SK-N-SH (cell line): ENCODE data around the gene PHPT1. TPM values are rescaled to one million over a fixed set of nuclear protein-coding genes. Genes with fewer than 3 reads are reported as not detected.

Source experiments
- CTCF ChIA-PET: fragments of 300-600, 350-600 bp; formaldehyde crosslinking; extraction: SDS; loops from one replicate; lab custom pipeline; 2021; lab: Yijun Ruan, JAX
- POLR2A ChIA-PET: fragments of 350-600 bp; sonication (Branson Sonifier 250); formaldehyde crosslinking; extraction: SDS; loops from one replicate; lab custom pipeline; 2020; ENCODE audit warnings: antibody characterized with exemption, inconsistent platforms; lab: Yijun Ruan, JAX
- DNase-seq: peaks from one replicate; pipeline ENCODE4 v3.0.0; 2012
- H2AFZ ChIP-seq: fragments of 200-600 bp; sonication (generic); 2 replicates; pipeline ENCODE4 v1.8.1; 2016; ENCODE audit warnings: antibody characterized with exemption, mild to moderate bottlenecking, low read depth
- H3F3A ChIP-seq: fragments of 200-600 bp; sonication (generic); replicated peaks from 2 replicates; pipeline ENCODE3; 2016; ENCODE audit warnings: antibody characterized with exemption, mild to moderate bottlenecking; ENCODE audit not compliant: insufficient read depth
- H3K27ac ChIP-seq, 2 experiments: fragments of 200-500 bp in 1 of 2; fragments of 200-600 bp in 1 of 2; sonication (Bioruptor generic) in 1 of 2; sonication (generic), shearing (Covaris generic) in 1 of 2; 2 replicates each; pipeline versions ENCODE4 v1.5.1 to v1.6.1; 2014 to 2016; ENCODE audit warnings: low read depth in 2 of 2, inconsistent platforms in 1 of 2, low read length in 1 of 2, mild to moderate bottlenecking in 1 of 2, mixed read lengths in 1 of 2
- H3K27me3 ChIP-seq: fragments of 200-600 bp; sonication (generic), shearing (Covaris generic); 2 replicates; pipeline ENCODE4 v1.6.1; 2016; ENCODE audit warnings: mixed run types; ENCODE audit not compliant: insufficient read depth
- H3K36me3 ChIP-seq, 2 experiments: fragments of 200-500 bp in 1 of 2; fragments of 200-600 bp in 1 of 2; sonication (Bioruptor generic) in 1 of 2; sonication (generic) in 1 of 2; replicated peaks in 1 of 2; 2 replicates each; pipeline versions ENCODE3 to v1.5.1; 2014 to 2016; ENCODE audit warnings: low read length in 1 of 2, mild to moderate bottlenecking in 1 of 2; ENCODE audit not compliant: insufficient read depth in 2 of 2, control insufficient read depth in 1 of 2
- H3K4me1 ChIP-seq, 2 experiments: fragments of 200-500 bp in 1 of 2; fragments of 200-600 bp in 1 of 2; sonication (Bioruptor generic) in 1 of 2; sonication (generic), shearing (Covaris generic) in 1 of 2; 2 replicates each; pipeline versions ENCODE4 v1.5.1 to v1.6.1; 2014 to 2016; ENCODE audit warnings: low read depth in 1 of 2, low read length in 1 of 2, mixed run types in 1 of 2; ENCODE audit not compliant: insufficient read depth in 2 of 2, control insufficient read depth in 1 of 2
- H3K4me2 ChIP-seq: fragments of 200-600 bp; sonication (generic), shearing (Covaris generic); 2 replicates; pipeline ENCODE4 v1.6.1; 2017; ENCODE audit warnings: mixed run types
- H3K4me3 ChIP-seq, 2 experiments: fragments of 200-500 bp in 1 of 2; fragments of 200-600 bp in 1 of 2; sonication (Bioruptor generic) in 1 of 2; sonication (generic), shearing (Covaris generic) in 1 of 2; 2 replicates each; pipeline versions ENCODE4 v1.5.1 to v1.8.1; 2014 to 2016; ENCODE audit warnings: low read depth in 2 of 2, inconsistent platforms in 1 of 2, low read length in 1 of 2, mild to moderate bottlenecking in 1 of 2, mixed read lengths in 1 of 2, moderate library complexity in 1 of 2
- H3K79me2 ChIP-seq: fragments of 200-600 bp; sonication (generic); 2 replicates; pipeline ENCODE4 v1.8.1; 2017; ENCODE audit warnings: mild to moderate bottlenecking; ENCODE audit not compliant: insufficient read depth
- H3K9ac ChIP-seq: fragments of 200-600 bp; sonication (generic); 2 replicates; pipeline ENCODE4 v1.6.1; 2017; ENCODE audit warnings: mixed run types
- H3K9me2 ChIP-seq: fragments of 200-600 bp; sonication (generic); 2 replicates; pipeline ENCODE4 v1.6.1; 2017; ENCODE audit warnings: mixed run types
- H3K9me3 ChIP-seq: fragments of 200-600 bp; sonication (generic); 2 replicates; pipeline ENCODE4 v1.6.1; 2017; ENCODE audit warnings: mixed run types, mild to moderate bottlenecking, moderate library complexity
- H4K20me1 ChIP-seq: fragments of 200-600 bp; sonication (generic); 2 replicates; pipeline ENCODE4 v1.6.1; 2017; ENCODE audit warnings: mild to moderate bottlenecking, mixed run types; ENCODE audit not compliant: insufficient read depth
- CHD2 ChIP-seq: fragments of 150-350 bp; IDR thresholded peaks from 2 replicates; pipeline ENCODE4 v1.6.1; 2018; ENCODE audit warnings: low read length; ENCODE audit not compliant: partially characterized antibody
- ELF1 ChIP-seq: IDR thresholded peaks from 2 replicates; pipeline ENCODE4 v1.4.0; 2012
- GABPA ChIP-seq: IDR thresholded peaks from 2 replicates; pipeline ENCODE4 v1.4.0; 2012; ENCODE audit warnings: low read depth, mild to moderate bottlenecking
- POLR2AphosphoS5 ChIP-seq: IDR thresholded peaks from 2 replicates; pipeline ENCODE4 v1.6.1; 2012; ENCODE audit warnings: low read depth, low read length
- RAD21 ChIP-seq: IDR thresholded peaks from 2 replicates; pipeline ENCODE4 v1.6.1; 2012; ENCODE audit warnings: mild to moderate bottlenecking, low read length
- RFX5 ChIP-seq: IDR thresholded peaks from 2 replicates; pipeline ENCODE4 v1.6.1; 2012; ENCODE audit warnings: mild to moderate bottlenecking, improper control_type of control experiment, low read length
- RXRA ChIP-seq: IDR thresholded peaks from 2 replicates; pipeline ENCODE4 v1.4.0; 2012; ENCODE audit warnings: low read depth, mild to moderate bottlenecking, borderline replicate concordance
- TAF1 ChIP-seq: IDR thresholded peaks from 2 replicates; pipeline ENCODE4 v1.6.1; 2012; ENCODE audit warnings: low read depth, mild to moderate bottlenecking, low read length, moderate library complexity, borderline replicate concordance
- TCF12 ChIP-seq: IDR thresholded peaks from 2 replicates; pipeline ENCODE4 v1.4.0; 2012
- WGBS: methylation state at CpG from one replicate; pipeline ENCODE4 v1.1.6; 2017; ENCODE audit warnings: low lambda C conversion rate; 5-methylcytosine and 5-hydroxymethylcytosine counted together
- polyA plus RNA-seq, 3 experiments: library from polyadenylated mRNA; depleted of rRNA; stranded (reverse); fragments of >200 nt; gene quantifications; 2 replicates each; pipeline ENCODE4 v1.2.3, GENCODE V29; 2012
- small RNA-seq, 7 experiments: library from RNA; depleted of rRNA; stranded (forward); fragments of <200 nt; gene quantifications; one replicate each; pipeline ENCODE3, GENCODE V24; 2012
- TF ChIP-seq, protein P1 (sequence below): fragments of 200-600 bp; sonication (generic); IDR thresholded peaks from 2 replicates; pipeline ENCODE4 v1.6.1; 2017; ENCODE audit warnings: antibody characterized with exemption, mild to moderate bottlenecking, moderate library complexity
- TF ChIP-seq, protein P2 (sequence below): IDR thresholded peaks from 2 replicates; pipeline ENCODE4 v1.4.0; 2012; ENCODE audit warnings: low read depth

Gene PHPT1
- polyA plus RNA-seq, 1 of the 3 experiments (the other 2 are of a cell fraction): 517 TPM

DNA sequence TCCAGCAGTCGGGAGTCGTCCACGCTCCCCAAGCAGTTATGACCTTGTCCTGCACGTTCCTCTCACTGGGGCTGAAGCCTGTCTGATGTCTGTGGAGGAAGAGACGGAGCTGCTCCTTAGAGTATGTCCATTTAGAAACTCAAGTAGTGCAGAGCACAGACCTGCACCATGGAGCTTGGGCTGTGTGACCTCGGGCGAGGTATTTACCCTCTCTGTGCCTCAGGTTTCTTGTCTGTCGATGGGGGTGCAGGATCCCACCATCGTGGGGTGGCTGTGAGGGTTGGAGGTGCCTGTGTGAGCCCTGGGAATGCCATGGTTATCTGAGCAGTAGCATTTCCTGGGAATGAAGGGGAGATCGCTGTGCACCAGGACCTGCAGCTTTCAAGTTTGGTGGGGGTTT, 51.3 kb downstream of the PHPT1 start:
- 85% methylated on average over 8 of the region's 10 CpGs for WGBS
- H3K4me1 ChIP-seq: peaks cover 6 to 19% of the 10 kb centered on the region in 2 experiments; a peak in 3 of 4 replicates
- peaks cover 27% of the 10 kb centered on the region; the same call in 1 of the 2 replicates for H3K79me2 ChIP-seq
- peak overlapping the region in 1 of 2 experiments; percentile 75; a peak in 1 of 4 replicates for H3K27ac ChIP-seq
- no peak overlapping the region for H3K9ac ChIP-seq
- no peaks in the 10 kb centered on the region for H3K9me3 ChIP-seq
- H3K4me3 ChIP-seq: no peak overlapping the region
- H3K9me2 ChIP-seq: no peaks in the 10 kb centered on the region
- peaks cover 15 to 18% of the 10 kb centered on the region in 2 experiments for H3K36me3 ChIP-seq
- no peak for DNase-seq
- POLR2A ChIA-PET: no interaction called here
- CTCF ChIA-PET: no interaction called here
- H3F3A ChIP-seq: peaks cover 29% of the 10 kb centered on the region
- no peak overlapping the region; the same call in 1 of the 2 replicates for H3K4me2 ChIP-seq
- H2AFZ ChIP-seq: no peak overlapping the region
- TF ChIP-seq TAF1 (no peak), CHD2 (no peak), GABPA (no peak), POLR2AphosphoS5 (no peak), RFX5 (no peak), RXRA (no peak), ELF1 (no peak), RAD21 (no peak), TCF12 (no peak)
- TF ChIP-seq, protein P1, sequence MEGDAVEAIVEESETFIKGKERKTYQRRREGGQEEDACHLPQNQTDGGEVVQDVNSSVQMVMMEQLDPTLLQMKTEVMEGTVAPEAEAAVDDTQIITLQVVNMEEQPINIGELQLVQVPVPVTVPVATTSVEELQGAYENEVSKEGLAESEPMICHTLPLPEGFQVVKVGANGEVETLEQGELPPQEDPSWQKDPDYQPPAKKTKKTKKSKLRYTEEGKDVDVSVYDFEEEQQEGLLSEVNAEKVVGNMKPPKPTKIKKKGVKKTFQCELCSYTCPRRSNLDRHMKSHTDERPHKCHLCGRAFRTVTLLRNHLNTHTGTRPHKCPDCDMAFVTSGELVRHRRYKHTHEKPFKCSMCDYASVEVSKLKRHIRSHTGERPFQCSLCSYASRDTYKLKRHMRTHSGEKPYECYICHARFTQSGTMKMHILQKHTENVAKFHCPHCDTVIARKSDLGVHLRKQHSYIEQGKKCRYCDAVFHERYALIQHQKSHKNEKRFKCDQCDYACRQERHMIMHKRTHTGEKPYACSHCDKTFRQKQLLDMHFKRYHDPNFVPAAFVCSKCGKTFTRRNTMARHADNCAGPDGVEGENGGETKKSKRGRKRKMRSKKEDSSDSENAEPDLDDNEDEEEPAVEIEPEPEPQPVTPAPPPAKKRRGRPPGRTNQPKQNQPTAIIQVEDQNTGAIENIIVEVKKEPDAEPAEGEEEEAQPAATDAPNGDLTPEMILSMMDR: no peak
- TF ChIP-seq, protein P2, sequence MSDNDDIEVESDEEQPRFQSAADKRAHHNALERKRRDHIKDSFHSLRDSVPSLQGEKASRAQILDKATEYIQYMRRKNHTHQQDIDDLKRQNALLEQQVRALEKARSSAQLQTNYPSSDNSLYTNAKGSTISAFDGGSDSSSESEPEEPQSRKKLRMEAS: no peak
- no peaks in the 10 kb centered on the region for H3K27me3 ChIP-seq
- no peaks in the 10 kb centered on the region for H4K20me1 ChIP-seq

Small RNA genes within 50 kb of the gene (small RNA-seq; reads per million reads assigned to genes)
- gene AL355987.2 (0 reads per million in 7 experiments), gene MIR4292 (0 to 0.11 (median 0) reads per million in 7 experiments), gene MIR4479 (0 to 0.78 (median 0.10) reads per million in 7 experiments)

Other genes with a start within 250 kb of the PHPT1 start
- 39.8 and 43.0 TPM in 2 replicates for gene EGFL7, start 186.5 kb upstream of the PHPT1 start, polyA plus RNA-seq (2012; rRNA removed)
- gene AGPAT2, start 162.0 kb upstream of the PHPT1 start, polyA plus RNA-seq (2012; rRNA removed): 41.8 and 46.8 TPM in 2 replicates
- gene DIPK1B, start 136.8 kb upstream of the PHPT1 start, polyA plus RNA-seq (2012; rRNA removed): 24.5 and 27.1 TPM in 2 replicates
- gene LCN10, start 106.5 kb upstream of the PHPT1 start, polyA plus RNA-seq (2012; rRNA removed): not detected in 2 replicates
- not detected in 2 replicates for gene LCN6, start 100.9 kb upstream of the PHPT1 start, polyA plus RNA-seq (2012; rRNA removed)
- not detected in 2 replicates for gene LCN8, start 91.2 kb upstream of the PHPT1 start, polyA plus RNA-seq (2012; rRNA removed)
- gene LCN15, start 84.9 kb upstream of the PHPT1 start, polyA plus RNA-seq (2012; rRNA removed): 0.08 TPM in 1 of 2 replicates, not detected in the other
- 112 and 135 TPM in 2 replicates for gene TMEM141, start 58.1 kb upstream of the PHPT1 start, polyA plus RNA-seq (2012; rRNA removed)
- gene CCDC183, start 53.1 kb upstream of the PHPT1 start, polyA plus RNA-seq (2012; rRNA removed): 5.3 and 6.8 TPM in 2 replicates
- 40.0 and 43.6 TPM in 2 replicates for gene RABL6, start 41.5 kb upstream of the PHPT1 start, polyA plus RNA-seq (2012; rRNA removed)
- 2.4 and 2.6 TPM in 2 replicates for gene AJM1, start 6.9 kb upstream of the PHPT1 start, polyA plus RNA-seq (2012; rRNA removed)
- gene MAMDC4, start 2.9 kb downstream of the PHPT1 start, polyA plus RNA-seq (2012; rRNA removed): 4.2 and 5.0 TPM in 2 replicates
- 756 and 1,070 TPM in 2 replicates for gene EDF1, start 16.9 kb downstream of the PHPT1 start, polyA plus RNA-seq (2012; rRNA removed)
- 13.3 and 15.4 TPM in 2 replicates for gene TRAF2, start 37.1 kb downstream of the PHPT1 start, polyA plus RNA-seq (2012; rRNA removed)
- gene FBXW5, start 95.3 kb downstream of the PHPT1 start, polyA plus RNA-seq (2012; rRNA removed): 78.9 and 85.5 TPM in 2 replicates
- gene C8G, start 95.8 kb downstream of the PHPT1 start, polyA plus RNA-seq (2012; rRNA removed): 0.28 and 0.49 TPM in 2 replicates
- 0.87 and 1.1 TPM in 2 replicates for gene LCN12, start 102.9 kb downstream of the PHPT1 start, polyA plus RNA-seq (2012; rRNA removed)
- gene PTGDS, start 128.1 kb downstream of the PHPT1 start, polyA plus RNA-seq (2012; rRNA removed): not detected in 2 replicates
- not detected in 2 replicates for gene LCNL1, start 133.6 kb downstream of the PHPT1 start, polyA plus RNA-seq (2012; rRNA removed)
- 37.8 and 52.9 TPM in 2 replicates for gene PAXX, start 143.0 kb downstream of the PHPT1 start, polyA plus RNA-seq (2012; rRNA removed)
- 0.60 and 1.0 TPM in 2 replicates for gene CLIC3, start 147.2 kb downstream of the PHPT1 start, polyA plus RNA-seq (2012; rRNA removed)
- gene ABCA2, start 178.8 kb downstream of the PHPT1 start, polyA plus RNA-seq (2012; rRNA removed): 26.0 and 34.7 TPM in 2 replicates
- gene FUT7, start 182.7 kb downstream of the PHPT1 start, polyA plus RNA-seq (2012; rRNA removed): not detected in 2 replicates
- gene NPDC1, start 196.8 kb downstream of the PHPT1 start, polyA plus RNA-seq (2012; rRNA removed): 47.4 and 48.1 TPM in 2 replicates
- not detected in 2 replicates for gene ENTPD2, start 204.7 kb downstream of the PHPT1 start, polyA plus RNA-seq (2012; rRNA removed)
- gene SAPCD2, start 221.1 kb downstream of the PHPT1 start, polyA plus RNA-seq (2012; rRNA removed): 4.6 and 6.0 TPM in 2 replicates
- 3.2 and 5.6 TPM in 2 replicates for gene UAP1L1, start 228.1 kb downstream of the PHPT1 start, polyA plus RNA-seq (2012; rRNA removed)
- 57.8 and 61.9 TPM in 2 replicates for gene MAN1B1, start 237.6 kb downstream of the PHPT1 start, polyA plus RNA-seq (2012; rRNA removed)